NCI-H1930 (cell line): Measurements from ENCODE around the gene BLOC1S1.

Experiments used
- DNase-seq, 2 experiments: peaks; one replicate each; lab custom pipeline; 2025; lab: John Stamatoyannopoulos, UW

The BLOC1S1 gene

DNA sequence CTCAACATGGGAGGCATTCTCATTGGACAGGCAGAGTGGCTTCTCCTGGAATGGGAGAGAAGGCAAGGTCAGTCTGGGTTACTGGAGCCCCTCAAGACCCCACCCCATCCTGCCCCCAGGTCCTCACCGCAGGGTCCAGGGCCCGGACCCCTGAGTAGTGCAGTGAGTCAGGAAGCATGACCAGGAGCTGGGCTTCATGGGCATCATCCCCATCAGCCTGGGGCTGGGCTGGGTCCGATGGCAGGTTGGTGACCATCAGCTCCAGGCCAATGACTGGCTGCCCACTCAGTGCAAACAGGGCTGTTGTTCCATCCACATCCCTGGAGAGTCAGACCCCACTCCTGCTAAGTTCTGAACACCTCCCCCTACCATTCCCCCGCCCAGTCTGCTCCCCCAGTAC, 21.2 kb upstream of the BLOC1S1 start:
- DNase-seq: no peak

DNA sequence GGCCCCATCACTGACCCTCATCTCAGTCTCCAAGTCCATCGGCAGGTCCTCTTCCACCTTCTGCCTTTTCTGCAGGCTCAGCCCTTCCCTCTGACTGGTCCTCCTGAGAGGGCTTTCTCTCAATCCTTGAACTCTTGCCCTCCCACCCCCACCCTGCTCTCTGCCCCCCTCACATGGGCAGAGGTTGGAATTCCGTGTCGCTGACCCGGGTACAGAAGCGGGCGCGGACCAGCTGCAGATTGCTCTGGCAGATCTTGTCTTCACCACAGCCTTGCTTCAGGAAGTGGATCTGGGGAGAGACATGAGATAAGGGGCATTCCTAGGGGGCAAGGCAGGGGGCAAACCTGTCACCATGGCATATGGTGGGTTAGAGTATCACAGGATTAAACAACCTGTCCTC, 20.5 kb upstream of the BLOC1S1 start:
- DNase-seq: no peak

- DNase-seq: no peak
Measured at GRCh38 chr12:55696141-55696540, 19.7 kb upstream of the BLOC1S1 start.

GRCh38 chr12:55696796-55697462, 18.9 kb upstream of the BLOC1S1 start:
- DNase-seq: no peak

- no peak for DNase-seq
Measured at GRCh38 chr12:55697686-55698085, 18.2 kb upstream of the BLOC1S1 start.

DNA sequence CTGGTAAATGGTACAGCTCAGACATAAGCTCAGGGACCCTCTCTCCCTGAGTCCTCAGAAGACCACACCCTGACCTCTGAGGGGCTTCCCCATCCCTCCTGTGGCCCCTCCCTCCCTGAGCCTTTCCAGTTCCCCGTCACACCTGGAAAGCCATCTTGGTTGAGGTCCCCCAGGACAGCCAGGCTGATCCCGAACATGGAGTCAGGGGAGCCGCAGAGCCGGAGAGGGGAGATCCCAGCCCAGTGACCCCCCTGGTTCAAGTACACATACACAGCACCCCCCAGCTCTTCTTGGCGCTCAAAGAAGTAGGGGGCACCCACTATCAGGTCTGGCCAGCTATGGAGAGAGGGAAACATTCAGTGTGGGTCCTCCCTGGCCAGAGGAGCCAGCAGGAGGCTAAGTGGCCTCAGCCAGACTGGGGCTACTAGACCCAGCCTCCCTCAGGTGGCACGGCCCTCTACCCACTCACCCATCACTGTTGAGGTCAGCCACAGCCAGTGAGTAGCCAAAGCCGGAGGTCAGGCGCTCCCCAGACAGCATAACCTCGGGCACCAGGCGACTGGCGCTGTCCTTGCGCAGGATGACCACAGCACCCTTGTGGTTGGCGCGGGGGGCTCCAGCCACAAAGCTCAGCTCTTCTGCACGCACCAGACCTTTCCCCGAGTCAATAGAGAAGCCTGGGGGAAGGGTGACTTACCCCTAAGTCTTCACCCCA, 17.4 kb upstream of the BLOC1S1 start:
- DNase-seq: no peak

DNA sequence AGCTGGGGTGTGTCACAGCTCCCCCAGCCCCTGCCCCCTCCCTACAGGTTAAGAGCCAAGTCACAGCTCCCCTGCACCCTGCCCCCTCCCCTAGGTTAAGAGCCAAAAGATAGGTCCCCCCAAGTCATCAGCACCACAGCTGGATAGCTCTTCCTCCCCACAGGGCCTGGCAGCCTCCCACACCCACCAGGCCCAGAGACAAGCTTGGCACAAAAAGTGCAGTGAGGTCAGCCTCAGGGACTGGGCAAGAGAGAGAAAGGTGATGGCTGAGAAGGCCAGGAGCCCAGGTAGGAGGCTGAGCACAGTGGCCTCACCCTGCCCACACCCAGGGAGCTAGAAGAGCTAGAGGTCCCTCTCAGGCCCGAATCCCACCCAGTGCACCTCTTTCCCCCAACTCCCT, 16.9 kb upstream of the BLOC1S1 start:
- no peak for DNase-seq

DNA sequence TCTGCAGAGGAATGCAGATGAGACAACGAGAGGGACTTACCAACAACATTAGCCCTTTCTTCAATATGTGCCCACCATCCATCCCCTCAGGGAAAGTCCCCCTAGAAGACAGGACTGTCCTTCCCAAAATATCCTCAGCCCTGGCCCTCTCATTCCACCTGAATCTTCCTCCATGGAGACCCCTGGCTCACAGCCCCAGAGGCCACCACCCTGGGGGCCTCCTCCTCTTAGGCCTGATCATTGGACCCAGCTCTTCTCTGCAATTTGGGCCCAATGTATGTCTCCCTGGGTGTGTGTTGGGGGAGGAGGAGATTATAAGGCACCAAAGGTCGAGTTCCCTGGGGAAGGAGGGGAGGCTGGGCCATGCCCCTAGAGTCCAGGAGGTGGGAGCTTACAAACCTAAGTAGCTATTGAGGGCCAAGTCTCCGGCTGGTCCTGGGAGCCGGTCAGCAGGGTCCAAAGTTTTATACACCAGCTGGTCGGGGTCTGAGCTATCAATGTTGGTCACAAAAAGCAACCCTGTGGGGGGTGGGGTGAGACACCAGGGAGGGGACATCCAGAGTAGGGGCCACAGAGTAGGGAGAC, 16.3 kb upstream of the BLOC1S1 start:
- DNase-seq: no peak

DNA sequence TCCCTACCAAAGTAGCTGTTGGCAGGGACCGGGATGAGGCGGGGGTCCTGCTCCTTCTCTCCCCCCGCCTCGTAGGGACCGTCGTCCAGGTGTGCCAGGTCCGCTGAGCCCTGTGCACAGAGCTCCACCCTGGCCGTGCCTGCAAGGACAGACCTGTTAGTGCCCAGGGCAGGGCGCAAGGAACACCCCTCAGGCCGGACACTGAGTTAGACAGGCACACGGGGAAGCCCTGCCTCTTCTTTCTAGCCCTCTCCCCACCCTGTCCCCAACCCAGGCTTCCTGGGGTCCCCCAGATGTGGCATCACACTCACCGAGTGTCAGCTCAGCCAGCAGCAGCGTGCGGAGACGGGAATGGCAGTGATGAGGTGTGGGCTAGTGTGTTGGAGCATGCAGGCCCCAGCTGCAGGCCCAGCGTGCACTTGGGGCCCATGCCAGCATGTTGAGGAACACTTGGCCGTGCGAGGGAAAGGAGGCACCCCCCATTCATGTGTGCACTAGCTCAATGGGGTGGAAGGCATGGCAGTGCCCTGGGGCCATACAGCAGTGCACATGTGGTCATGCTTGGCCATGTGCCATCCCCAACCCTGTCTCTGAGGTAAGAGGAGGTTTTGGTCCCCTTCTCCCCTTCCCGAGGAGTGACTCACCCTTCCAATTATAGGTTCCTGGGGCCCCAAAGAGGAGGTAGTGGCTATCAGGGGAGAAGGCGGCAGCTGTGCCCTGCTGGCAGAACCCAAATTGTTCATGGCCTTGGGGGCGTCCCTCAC, 15.4 kb upstream of the BLOC1S1 start:
- no peak for DNase-seq

- DNase-seq: no peak
Measured at GRCh38 chr12:55702861-55703260, 13.0 kb upstream of the BLOC1S1 start.

GRCh38 chr12:55703288-55703687, 12.6 kb upstream of the BLOC1S1 start:
- DNase-seq: no peak

DNA sequence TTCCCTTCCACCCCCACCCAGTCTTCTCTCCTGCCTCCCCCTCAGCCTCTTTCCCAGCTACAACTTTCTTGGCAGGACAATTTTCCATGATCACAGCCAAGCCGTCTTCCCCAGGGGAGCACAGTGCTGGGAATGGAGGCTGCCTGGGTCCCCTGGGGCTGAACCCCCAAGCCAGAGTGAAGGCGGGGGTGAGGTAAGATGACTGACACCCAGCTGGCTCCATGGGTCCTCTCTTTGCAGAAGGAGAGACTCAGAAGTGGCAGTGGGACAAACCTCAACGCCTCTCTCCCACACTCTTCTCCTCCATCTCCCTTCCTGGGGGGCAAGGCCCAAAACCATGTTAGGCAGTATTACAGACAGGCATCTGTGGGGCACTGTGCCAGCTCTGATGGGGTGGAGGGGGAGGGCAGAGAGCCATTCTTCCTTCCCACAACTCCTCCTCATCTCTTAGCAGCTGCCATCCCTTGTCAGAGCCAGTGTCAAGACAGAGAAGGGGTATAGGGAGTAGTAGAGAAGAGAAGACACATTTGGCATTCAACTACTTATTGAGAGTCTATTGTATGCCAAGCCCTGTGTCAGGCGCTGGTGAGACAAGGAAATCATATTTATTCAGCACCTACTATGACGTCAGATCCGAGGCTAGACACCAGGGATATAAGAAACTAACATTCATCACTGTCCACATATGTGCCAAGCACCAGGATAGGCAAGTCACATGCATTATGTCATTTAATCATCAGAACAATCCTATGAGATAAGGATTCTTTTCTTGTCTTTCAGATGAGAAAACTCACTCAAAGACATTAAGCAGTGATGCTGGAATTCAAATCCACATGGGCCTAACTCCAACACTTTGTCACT, 11.7 kb upstream of the BLOC1S1 start:
- DNase-seq: no peak

DNA sequence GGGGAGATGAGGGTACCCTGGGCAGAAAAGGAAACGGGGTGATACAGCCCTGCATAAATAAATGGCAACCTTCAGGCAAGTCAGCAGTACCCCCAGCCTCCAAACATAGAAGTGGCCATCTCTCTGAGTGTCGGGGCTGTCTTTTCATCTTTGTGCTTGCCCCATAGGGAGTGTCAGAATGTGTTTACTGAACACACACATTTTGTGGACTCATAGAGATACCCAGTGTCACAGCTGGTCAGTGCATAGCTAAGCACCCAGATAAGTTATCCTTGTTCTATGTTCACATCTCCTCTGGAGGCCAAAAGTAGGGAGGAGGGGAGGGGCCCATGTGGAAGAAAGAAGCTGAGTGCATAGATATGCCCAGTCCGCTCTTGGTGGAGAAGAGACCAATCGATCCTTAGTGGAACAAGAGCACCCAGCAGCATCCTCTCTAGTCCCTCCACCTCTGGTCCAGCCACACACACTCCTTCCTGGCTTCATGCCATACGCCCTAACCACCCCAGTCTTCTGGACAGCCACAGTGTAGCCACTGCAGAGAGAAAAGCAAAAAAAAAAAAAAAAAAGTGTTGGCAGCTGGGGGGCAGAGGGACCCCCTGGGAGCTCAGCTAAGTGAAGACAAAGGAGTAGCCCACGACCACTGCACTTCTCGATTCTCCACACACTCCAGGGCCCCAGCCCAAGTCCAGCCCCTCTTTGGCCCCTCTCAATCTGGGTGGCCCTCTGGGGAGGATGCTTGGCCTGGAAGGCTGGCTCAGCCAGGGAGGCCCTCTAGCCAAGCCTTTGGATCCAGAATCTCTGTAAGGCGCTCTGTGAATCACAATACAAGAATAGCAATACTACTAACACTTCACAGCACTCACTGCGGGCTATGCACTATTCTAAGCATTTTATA, 10.8 kb upstream of the BLOC1S1 start:
- DNase-seq: no peak

DNA sequence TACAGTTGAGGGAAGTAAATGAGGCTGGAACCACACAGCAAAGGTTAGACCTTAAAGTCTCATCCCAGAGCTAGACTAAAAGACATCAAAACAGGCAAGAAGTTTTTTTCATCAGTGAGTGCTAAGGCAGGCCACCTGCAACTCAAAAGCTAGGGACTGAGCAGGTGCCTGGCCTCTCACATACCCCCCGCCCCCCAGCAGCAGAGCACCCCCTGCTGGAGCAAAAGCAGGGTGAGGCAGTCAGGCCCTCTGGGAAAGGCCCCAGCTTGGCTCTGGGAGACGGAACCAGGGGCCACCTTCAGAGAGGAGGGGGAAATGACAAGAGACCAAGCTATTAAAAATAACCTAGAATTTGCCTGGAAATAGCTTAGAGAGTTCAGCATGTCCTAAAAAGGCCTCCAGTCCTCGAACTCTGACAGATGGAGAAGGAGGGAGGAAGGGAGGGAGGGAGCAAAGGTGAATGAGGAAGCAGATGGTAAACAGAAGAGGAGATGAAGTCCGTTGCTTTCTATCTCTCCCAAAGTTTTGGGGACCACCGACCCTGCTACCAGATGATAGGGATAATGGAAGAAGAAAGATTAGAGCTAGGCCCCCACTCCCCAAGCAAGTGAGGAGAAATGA, 10.0 kb upstream of the BLOC1S1 start:
- DNase-seq: no peak

- no peak for DNase-seq
Measured at GRCh38 chr12:55706568-55707218, 9.2 kb upstream of the BLOC1S1 start.

DNA sequence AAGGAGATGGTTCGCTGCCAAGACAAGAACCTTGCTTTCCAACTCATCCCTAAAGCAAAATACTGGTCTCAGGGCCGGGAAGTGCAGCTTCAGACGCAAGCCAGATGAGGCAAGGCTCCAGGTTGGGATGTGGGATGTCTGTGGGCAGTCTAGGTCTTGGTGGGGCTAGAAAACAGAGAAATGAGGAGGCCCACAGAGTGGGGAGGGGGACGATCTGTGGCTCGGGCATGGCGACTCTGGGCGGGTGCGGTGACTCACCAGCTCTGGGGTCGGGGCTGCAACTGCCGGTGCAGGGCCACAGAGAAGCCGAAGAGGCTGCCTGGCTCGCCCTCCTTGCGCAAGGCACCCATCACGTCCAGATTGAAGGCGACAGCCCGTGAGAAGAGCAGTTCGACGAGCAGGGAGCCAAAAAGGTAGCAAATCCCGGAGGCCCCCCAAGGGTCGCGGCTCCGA, 8.6 kb upstream of the BLOC1S1 start:
- DNase-seq: no peak

DNA sequence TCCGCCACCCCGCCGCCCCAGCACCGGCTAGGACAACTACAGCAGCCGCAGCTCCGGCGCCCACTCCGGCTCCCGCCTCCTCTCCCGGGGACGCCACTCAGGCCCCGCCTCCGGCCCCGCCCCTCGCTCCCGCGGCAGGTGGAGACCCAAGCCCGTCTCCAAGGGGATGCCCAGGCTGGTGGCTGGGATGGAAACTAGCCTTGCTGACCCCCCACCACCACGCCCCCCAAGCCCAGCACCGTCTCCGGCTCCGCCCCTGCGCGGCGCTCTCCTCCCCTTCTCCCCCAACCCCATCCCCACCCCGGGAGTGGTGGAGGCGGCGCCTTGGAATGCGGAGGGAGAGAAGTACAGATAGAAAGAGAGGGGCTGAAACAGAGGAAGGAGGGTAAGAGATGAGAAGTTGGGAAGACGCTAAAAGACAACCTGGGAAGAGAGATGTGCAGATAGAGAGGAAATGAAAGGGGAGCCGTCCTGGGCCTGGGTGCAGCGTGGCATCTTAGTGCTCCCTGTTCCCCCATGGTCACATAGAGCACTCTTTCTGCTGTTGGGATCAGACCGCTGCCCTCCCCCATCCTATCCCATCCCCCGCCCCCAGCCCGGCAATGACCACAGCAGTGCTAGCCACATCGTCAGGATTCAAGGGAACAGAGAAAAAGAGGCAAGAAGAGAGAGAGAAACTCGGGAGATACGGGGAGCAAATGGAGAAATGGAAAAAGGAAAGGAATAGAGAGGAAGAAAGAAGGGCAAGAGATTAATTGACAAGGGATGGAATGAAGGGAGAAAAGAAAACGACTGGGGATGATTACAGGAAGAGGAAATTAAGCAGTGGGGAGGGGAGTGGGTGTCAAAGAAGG, 7.8 kb upstream of the BLOC1S1 start, which contains the start of gene ITGA7:
Gene ITGA7, minus strand, starts transcription at position 64 of the 854 bp plus-strand sequence. CDS start 222 bp downstream, outside the sequence.
- peak; percentile 73 to 74 for DNase-seq

DNA sequence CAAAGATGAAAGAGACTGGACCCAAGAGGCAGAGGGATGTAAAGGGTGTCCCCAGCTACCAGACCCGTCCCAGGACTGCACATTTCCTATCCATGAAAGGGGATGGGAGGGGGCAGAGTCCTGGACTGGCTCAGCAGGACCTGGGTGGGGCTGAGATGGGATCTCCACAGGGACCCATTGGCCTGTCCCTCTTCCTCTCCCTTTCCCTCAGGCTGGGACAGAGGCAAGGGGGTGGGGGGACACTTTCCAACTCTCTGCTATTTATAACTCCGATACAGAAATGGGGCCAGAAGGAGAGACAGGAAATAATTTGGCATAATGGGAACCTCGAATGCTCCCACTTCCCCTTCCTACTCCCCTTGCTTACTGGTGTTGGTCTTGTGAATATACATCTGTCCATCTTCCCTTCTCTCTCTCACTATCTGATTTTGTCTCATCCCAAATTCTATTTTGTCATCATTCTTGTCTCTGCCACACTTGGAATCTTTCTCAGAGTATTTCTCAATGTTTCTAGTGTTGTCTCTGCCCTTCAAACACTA, 7.1 kb upstream of the BLOC1S1 start:
- DNase-seq: no peak
